ENCODE measurements around the gene ZC3H4. TPM values are rescaled to one million over a fixed set of nuclear protein-coding genes. Genes with fewer than 3 reads are reported as not detected.

The ZC3H4 gene
- total RNA-seq, 1 experiment from 2014 or later: 9.4 TPM

DNA sequence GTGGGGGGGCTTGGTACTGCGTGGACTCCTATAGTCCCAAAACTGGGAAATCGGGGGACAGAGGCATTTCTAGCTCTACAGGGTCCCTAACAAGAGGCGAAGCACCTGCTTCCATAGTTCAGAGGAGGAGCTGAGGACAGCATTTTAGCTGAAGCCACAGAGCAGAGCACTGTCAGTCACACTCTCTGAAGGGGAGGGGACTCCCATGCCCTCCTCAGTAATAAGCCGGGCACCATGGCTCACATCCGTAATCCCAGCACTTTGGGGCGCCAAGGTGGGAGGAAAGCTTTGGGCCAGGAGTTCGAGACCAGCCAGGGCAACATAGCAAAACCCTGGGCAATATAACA lies 90.2 kb downstream of the ZC3H4 start:
- no peak for DNase-seq (ENCODE audit: extremely low read depth, low read depth)

DNA sequence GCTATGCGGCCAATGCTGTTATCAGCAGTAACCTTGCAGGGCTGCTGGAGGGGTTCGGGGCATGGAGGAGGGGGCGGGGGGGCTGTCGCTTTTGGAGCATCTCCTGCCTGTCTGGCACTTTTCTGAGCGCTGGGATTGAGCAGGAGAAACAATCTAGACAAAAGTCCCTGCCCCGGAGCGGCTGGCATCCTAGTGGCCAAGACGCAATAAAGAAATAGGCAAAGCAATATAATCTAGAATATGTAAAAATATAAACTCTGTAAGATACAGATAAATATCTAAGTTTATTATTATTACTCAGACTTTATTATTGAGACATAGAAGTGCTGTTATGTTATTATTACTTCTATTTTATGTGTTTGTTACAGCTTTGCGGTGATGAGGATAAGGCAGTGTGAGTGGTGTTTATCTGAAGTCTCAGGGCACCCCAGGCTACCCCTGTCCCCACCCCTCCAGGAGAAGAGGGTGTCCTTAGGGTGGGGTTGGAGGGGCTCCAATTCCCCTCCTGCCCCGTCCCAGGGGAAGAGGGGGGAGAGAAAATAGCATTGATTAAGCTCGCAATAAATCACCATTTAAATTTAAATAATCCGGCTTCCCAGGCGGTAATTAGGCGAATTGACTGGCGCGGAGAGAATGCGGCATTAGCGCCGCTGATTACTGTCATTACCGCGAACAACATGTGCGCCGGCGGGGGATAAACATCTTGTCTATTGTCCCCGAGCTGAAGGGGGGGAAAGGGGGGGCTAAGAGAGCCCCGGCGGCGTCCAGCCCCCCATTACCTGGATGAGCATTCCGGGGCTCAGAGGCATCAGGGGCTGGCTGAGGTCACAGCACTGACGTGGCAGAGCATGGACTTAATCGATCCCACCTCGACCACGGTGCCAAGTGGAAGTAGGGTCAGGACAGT lies 90.8 kb downstream of the ZC3H4 start:
- DNase-seq (ENCODE audit: extremely low read depth, low read depth): no peak

DNA sequence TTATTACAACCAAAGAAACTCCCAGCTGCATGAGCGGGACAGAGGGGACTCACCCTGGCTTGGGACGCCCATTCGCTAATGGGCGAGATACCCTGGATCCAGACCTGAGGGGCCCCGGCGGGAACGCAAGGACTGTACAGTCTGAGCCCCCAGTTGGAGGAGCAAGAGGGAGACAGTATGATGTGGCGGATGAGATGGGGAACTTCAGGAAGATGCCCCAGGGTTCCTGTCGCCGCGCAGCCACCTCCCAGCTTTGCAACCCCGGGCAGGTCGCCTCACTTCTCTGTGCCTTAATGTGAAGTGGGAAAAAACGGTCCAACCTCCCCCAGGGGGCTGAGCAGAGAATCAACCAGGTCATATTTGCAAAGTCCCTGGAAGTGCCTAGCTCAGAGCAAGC lies 91.4 kb downstream of the ZC3H4 start:
- no peak for DNase-seq (ENCODE audit: extremely low read depth, low read depth)

DNA sequence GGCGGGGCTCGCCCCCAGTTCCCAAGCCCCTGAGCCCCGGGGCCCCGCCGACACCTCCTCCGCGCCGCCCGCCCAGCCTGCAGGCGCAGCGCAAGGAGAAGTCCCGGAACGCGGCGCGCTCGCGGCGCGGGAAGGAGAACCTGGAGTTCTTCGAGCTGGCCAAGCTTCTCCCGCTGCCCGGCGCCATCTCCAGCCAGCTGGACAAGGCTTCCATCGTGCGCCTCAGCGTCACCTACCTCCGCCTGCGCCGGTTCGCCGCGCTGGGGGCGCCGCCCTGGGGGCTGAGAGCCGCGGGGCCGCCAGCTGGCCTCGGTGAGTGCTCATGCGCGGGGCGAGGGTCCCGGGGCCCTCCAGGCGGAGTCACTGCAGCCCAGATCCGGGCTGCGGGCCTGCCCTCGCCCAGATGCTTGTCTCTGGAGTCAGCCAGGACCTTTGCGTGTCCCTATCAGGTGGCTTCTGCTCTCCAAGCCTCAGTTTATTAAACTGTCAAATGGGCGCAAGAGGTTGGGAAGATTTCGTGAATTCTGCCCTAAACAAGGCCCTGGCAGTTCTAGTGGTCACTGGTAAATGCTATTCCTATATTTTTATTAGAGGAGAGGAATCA lies 91.9 kb downstream of the ZC3H4 start:
- DNase-seq (ENCODE audit: extremely low read depth, low read depth): no peak

DNA sequence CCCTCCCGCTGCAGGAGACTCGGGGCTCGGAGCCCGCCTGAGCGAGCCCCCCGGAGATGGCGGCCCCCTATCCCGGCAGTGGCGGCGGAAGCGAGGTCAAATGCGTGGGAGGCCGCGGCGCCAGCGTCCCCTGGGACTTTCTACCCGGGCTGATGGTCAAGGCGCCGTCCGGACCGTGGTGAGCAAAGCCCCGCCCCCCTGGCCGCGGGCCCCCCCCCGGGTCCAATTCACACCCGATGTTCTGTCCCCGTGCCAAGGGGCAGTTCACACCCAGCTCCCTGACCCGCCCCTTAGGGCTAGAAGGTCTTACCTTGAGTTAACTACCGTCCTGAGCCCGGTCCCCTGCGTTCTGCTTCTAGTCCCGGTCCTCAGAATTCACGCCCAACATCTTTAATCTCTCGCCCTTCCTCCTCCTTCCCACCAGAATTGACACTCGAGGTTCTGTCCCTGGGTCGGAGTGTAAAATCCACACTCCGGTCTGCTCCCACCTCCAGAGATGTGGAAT lies 92.5 kb downstream of the ZC3H4 start:
- DNase-seq (ENCODE audit: extremely low read depth, low read depth): no peak

DNA sequence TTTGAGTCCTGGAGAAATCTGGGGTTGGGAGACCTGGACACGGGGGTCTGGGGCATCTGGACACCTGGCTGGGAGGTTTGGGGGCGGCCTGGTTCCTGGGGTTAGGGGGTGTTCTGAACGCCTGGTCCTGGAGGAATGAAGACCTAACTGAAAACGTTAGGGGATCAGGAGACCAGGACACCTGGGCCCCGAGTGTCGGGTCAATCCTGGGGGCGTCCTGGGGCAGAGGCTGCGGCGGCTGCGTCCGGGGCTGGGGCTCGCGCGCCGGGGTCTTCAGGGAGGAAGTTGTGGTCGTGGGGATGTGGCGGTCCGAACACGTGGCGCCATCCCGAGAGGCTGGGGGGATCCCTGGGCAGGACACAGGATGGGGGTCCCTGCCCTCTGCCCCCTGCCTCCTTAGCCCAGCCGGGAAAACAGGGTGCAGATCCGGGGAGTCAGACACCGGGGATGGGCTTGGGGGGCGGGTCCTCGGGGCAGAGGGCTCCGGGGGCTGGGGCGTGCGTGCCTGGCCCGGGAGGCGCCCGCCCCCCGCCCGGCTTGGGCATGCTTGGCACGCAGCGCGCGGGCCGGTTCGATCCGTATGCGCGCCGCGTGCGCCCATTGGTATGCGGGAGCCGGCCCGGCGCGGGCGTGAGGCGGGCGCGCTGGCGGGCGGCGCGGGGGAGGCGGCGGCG lies 93.3 kb downstream of the ZC3H4 start:
- DNase-seq (ENCODE audit: extremely low read depth, low read depth): no peak

DNA sequence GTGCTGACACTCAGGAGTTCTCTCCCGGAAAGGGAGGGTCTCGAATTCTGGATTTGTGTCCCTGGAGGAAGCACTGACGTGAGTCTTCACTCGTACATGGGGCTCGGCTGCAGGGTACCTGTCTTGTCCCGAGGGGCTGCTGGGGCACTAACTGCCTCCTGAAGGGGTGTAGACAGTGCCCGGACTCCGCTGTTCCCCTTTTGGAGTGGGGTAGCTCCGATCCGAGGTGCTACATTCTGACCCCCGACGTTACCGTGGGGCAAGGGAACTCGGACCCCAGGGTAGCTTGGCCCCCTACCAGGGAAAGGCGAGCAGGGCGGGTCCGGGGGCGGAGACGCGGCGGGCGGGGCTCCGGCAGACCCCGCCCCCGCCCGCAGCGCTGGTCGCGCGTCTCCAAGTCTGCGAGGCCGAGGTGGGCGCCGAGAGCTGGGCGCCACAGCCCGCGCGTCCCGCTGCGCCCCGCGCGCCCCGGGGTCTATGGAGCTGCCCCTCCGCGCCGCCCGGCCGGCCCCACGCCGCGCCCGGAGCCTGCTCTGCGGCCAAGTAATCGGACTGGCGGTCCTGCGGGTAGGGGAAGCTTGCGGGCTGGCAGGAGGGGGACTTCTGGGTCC lies 94.0 kb downstream of the ZC3H4 start, which contains the start of gene NPAS1:
NPAS1 (plus strand) TSS at position 407 of the 611 bp plus-strand sequence. CDS start 1,211 bp downstream, outside the sequence.
- DNase-seq (ENCODE audit: extremely low read depth, low read depth): no peak

- DNase-seq (ENCODE audit: extremely low read depth, low read depth): no peak
Measured at GRCh38 chr19:47018923-47019322, 94.7 kb downstream of the ZC3H4 start.

Other genes starting within 250 kb of the ZC3H4 start
- 0.30 and 0.49 TPM in 2 replicates for gene NPAS1, start 93.9 kb downstream of the ZC3H4 start, total RNA-seq (2014; rRNA removed; shearing (Covaris generic))
- 17.5 and 21.5 TPM in 2 replicates for gene TMEM160, start 65.2 kb downstream of the ZC3H4 start, total RNA-seq (2014; rRNA removed; shearing (Covaris generic))
- gene SAE1, start 17.1 kb upstream of the ZC3H4 start, total RNA-seq (2014; rRNA removed; shearing (Covaris generic)): 66.4 and 71.3 TPM in 2 replicates
- gene BBC3, start 117.4 kb upstream of the ZC3H4 start, total RNA-seq (2014; rRNA removed; shearing (Covaris generic)): 6.9 and 9.5 TPM in 2 replicates
- gene CCDC9, start 142.7 kb upstream of the ZC3H4 start, total RNA-seq (2014; rRNA removed; shearing (Covaris generic)): 6.0 and 6.1 TPM in 2 replicates
- gene INAFM1, start 161.1 kb upstream of the ZC3H4 start, total RNA-seq (2014; rRNA removed; shearing (Covaris generic)): 1.7 TPM in 2 replicates
- 7.1 and 8.0 TPM in 2 replicates for gene C5AR1, start 196.1 kb upstream of the ZC3H4 start, total RNA-seq (2014; rRNA removed; shearing (Covaris generic))
- 0.03 TPM in 1 of 2 replicates, not detected in the other for gene C5AR2, start 218.4 kb upstream of the ZC3H4 start, total RNA-seq (2014; rRNA removed; shearing (Covaris generic))
- gene DHX34, start 235.5 kb upstream of the ZC3H4 start, total RNA-seq (2014; rRNA removed; shearing (Covaris generic)): 17.6 and 18.0 TPM in 2 replicates

Data from NCI-H460 (cell line).